Erythroblast (primary cell): Measurements from ENCODE around the gene RIPK4.

Experiments
- GATA1 ChIP-seq: IDR thresholded peaks from 2 replicates; pipeline ENCODE4 v1.6.1; 2011; ENCODE audit warnings: low read depth, mild to moderate bottlenecking, control low read depth, low read length, moderate library complexity
- POLR2A ChIP-seq: IDR thresholded peaks from 2 replicates; pipeline ENCODE4 v1.6.1; 2011; ENCODE audit warnings: mild to moderate bottlenecking, low read length

- TF ChIP-seq POLR2A = no peak
- TF ChIP-seq GATA1 = no peak
These were observed 57.7 kb downstream of the RIPK4 start for GRCh38 chr21:41709166-41709565.
